NCI-H2196 treated with DMSO at 0.1 percent for 48 hours (cell line): Measurements from ENCODE around the gene SLC12A8.
"Not testable (repeated sequence)": the region's sequence is repeated elsewhere in the genome, so short reads cannot be mapped to it uniquely, and the experiment has no call there.

ENCODE experiments used
- DNase-seq: peaks from one replicate; lab custom pipeline; 2025; ENCODE audit not compliant: unreplicated experiment; lab: John Stamatoyannopoulos, UW

The SLC12A8 gene

GRCh38 chr3:125116311-125117080, 96.1 kb downstream of the SLC12A8 start:
- DNase-seq = no peak

- DNase-seq = no peak
Measured at GRCh38 chr3:125115640-125116039, 96.9 kb downstream of the SLC12A8 start.

GRCh38 chr3:125112981-125113380, 99.6 kb downstream of the SLC12A8 start:
- no peak for DNase-seq

GRCh38 chr3:125110876-125111480, 101.6 kb downstream of the SLC12A8 start:
- no peak for DNase-seq

- no peak for DNase-seq
Measured at GRCh38 chr3:125110016-125110875, 102.3 kb downstream of the SLC12A8 start.

- no peak for DNase-seq
Measured at GRCh38 chr3:125109536-125109925, 103.0 kb downstream of the SLC12A8 start.

GRCh38 chr3:125108833-125109535, 103.6 kb downstream of the SLC12A8 start:
- DNase-seq = no peak

GRCh38 chr3:125107861-125108567, 104.5 kb downstream of the SLC12A8 start:
- DNase-seq = no peak

- DNase-seq = no peak
Measured at GRCh38 chr3:125107363-125107762, 105.2 kb downstream of the SLC12A8 start.

GRCh38 chr3:125105116-125105515, 107.4 kb downstream of the SLC12A8 start:
- DNase-seq = no peak

- no peak for DNase-seq
Measured at GRCh38 chr3:125104639-125105038, 107.9 kb downstream of the SLC12A8 start.

- DNase-seq = no peak
Measured at GRCh38 chr3:125103406-125103805, 109.1 kb downstream of the SLC12A8 start.

- DNase-seq = no peak
Measured at GRCh38 chr3:125102470-125102869, 110.1 kb downstream of the SLC12A8 start.

GRCh38 chr3:125098611-125099291, 113.8 kb downstream of the SLC12A8 start:
- no peak for DNase-seq

GRCh38 chr3:125090649-125091048, 121.9 kb downstream of the SLC12A8 start:
- DNase-seq = no peak

- no peak for DNase-seq
Measured at GRCh38 chr3:125087768-125088391, 124.7 kb downstream of the SLC12A8 start.

- no peak for DNase-seq
Measured at GRCh38 chr3:125085166-125085565, 127.4 kb downstream of the SLC12A8 start.

GRCh38 chr3:125083776-125084175, 128.8 kb downstream of the SLC12A8 start:
- no peak for DNase-seq

GRCh38 chr3:125082339-125082738, 130.2 kb downstream of the SLC12A8 start:
- not testable (repeated sequence) for DNase-seq
